NCI-H69 (cell line): ENCODE measurements around the gene IL25.
"Not testable (repeated sequence)": the region's sequence is repeated elsewhere in the genome, so short reads cannot be mapped to it uniquely, and the experiment has no call there.

Experiments used
- DNase-seq: peaks from one replicate; lab custom pipeline; 2025; lab: John Stamatoyannopoulos, UW

Gene IL25

GRCh38 chr14:23388996-23389395, 16.4 kb downstream of the IL25 start:
- no peak for DNase-seq

- no peak for DNase-seq
Measured at GRCh38 chr14:23389396-23389795, 16.8 kb downstream of the IL25 start.

- DNase-seq = not testable (repeated sequence)
Measured at GRCh38 chr14:23389871-23390270, 17.3 kb downstream of the IL25 start.

DNA sequence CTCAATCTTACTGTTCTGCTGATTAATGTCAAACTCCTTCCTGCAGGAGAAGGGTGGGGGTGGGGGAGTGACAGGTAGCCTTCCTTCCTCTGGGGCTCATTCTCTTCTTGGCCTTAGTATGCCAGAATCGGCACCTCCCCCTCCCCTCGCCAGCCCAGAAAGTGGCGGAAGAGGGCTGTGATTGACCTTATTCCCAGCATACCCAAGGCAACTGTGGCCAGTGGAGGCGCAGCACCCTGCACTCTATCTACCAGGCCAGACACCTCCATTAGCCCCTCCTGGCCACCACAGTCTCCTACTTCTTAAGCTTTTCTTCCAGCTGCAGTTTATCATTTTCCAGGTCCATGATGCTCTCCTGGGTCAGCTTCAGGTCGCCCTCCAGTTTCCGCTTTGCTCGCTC, 20.0 kb downstream of the IL25 start:
- no peak for DNase-seq

GRCh38 chr14:23396126-23396525, 23.5 kb downstream of the IL25 start:
- DNase-seq = no peak

GRCh38 chr14:23396781-23397407, 24.3 kb downstream of the IL25 start:
- no peak for DNase-seq

GRCh38 chr14:23398348-23398747, 25.7 kb downstream of the IL25 start:
- peak; percentile 35 for DNase-seq

GRCh38 chr14:23399136-23399535, 26.5 kb downstream of the IL25 start:
- DNase-seq = no peak

DNA sequence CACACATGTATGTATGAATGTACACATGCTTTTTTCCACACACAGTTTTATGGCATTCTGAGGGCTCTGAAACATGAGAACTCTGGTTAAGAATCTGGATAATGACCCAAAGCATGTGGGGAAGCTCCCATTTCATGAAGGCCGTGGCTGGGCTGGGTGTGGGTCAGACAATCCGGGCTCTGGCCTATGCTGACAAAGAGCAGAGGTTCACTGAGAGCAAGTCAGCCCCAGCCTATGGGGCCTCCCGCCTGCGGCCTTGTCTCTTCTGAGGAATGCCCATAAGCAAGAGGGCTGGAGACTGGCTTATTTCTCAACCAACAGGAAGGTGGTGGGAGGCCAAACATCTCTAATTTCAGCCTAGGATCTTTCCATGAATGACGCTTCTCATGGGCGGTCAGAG, 27.0 kb downstream of the IL25 start:
- DNase-seq = no peak

DNA sequence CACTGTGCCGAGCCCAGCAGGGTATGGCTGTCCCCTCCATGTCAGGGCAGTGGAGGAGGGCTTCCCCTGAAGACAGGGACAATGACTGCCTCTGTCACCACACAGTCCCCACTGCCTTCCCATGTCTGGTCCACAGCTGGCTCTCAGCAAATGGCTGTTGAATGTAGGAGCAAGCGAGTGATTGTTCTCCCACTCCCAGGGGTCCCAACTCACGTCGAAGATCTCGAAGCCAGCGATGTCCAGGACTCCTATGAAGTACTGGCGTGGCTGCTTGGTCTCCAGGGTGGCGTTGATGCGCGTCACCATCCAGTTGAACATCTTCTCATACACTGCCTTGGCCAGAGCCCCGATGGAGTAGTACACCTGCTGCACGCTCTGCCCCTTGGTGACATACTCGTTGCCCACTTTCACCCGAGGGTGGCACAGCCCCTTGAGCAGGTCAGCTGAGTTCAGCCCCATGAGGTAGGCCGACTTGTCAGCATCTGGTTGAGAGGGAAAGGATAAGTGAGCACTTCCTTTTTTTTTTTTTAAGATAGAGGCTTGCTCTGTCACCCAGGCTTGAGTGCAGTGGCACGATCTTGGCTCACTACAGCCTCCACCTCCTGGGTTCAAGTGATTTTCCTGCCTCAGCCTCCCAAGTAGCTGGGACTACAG, 28.0 kb downstream of the IL25 start:
- not testable (repeated sequence) for DNase-seq

- DNase-seq = no peak
Measured at GRCh38 chr14:23401291-23401690, 28.7 kb downstream of the IL25 start.

GRCh38 chr14:23402296-23403138, 29.9 kb downstream of the IL25 start:
- DNase-seq = no peak

- DNase-seq = no peak
Measured at GRCh38 chr14:23403139-23403438, 30.5 kb downstream of the IL25 start.

DNA sequence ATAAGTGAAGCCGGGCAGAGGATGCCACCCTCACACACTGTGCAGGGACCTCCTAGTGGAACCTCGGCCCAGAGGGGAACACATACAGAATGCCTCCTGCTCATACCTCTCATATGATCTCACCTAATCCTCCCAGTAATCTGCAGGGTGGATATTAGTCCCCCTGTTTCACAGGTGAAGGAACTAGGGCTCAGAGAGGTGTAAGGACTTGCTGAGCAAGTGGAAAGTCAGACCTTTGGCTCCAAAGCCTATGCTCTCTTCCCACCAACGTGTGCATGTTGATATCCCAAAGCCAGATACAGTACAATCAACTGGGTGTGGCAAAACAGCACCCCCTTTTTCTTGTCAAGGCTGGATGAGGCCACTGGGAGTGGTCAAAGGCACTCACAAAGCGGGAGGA, 31.3 kb downstream of the IL25 start:
- no peak for DNase-seq

GRCh38 chr14:23404331-23404900, 31.8 kb downstream of the IL25 start:
- DNase-seq = no peak

- no peak for DNase-seq
Measured at GRCh38 chr14:23405096-23405495, 32.5 kb downstream of the IL25 start.

DNA sequence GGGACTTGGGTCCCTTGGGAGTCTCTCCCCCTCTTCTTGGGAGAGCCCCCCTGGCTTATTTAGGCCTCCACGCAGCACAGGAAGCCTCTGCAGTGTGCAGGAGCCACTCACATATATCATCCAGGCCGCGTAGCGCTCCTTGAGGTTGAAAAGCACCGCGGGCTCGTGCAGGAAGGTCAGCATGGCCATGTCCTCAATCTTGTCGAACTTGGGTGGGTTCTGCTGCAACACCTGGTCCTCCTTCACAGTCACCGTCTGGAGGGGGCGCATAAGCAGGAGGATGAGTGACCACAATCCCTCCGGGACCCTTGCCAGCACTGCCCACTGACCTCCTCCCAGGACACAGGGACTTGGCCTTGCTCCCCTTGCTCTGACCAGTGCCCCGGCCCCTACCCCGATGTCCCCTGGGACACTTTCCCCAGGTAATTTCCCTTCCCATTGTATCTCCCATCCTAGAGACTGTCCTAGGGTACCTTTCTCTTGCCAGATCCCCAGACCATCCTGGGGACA, 33.0 kb downstream of the IL25 start:
- DNase-seq = no peak

- DNase-seq = peak; percentile 8
Measured at GRCh38 chr14:23406244-23406643, 33.6 kb downstream of the IL25 start.

- DNase-seq = no peak
Measured at GRCh38 chr14:23406725-23407355, 34.2 kb downstream of the IL25 start.

DNA sequence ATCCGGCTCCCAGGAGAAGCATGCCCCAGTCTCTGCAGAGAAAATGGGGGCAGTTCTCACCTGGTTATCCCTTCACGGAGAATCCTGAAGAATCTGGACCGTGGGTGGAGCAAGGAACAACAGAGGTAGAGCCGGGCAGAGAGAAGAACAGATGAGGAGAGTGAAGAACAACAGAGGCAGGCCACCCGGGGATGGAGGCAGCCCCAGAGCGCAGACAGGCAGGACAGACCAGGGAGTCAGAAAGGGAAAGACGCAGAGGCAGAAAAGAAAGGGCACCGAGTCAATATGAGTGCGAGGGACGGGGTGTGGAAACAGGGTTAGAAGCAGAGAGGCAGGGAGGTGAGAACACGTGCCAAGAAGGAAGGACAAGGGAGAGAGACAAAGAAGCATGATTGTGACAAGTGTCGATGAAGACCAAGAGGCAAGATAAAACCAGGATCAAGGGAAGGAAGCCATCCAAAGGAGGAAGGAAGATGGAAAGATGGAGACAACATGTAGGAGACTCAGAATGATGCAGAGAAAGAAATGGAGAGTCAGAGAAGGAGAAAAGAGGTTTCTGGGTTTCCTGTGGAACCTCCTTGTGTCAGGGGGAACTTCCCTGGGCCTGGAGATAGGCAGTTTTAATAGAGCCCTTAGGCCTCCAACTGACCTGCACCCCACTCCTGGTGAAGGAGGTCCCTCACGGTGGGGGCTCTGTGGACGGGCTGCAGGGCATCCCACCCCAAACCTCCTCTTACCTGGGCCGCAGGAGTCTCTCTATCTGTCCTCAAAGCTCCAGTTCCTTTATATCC, 35.1 kb downstream of the IL25 start, which contains the start of gene MYH6:
MYH6 (minus strand) TSS at position 758 of the 791 bp plus-strand sequence. CDS start 1,050 bp downstream, outside the sequence.
- no peak for DNase-seq

DNA sequence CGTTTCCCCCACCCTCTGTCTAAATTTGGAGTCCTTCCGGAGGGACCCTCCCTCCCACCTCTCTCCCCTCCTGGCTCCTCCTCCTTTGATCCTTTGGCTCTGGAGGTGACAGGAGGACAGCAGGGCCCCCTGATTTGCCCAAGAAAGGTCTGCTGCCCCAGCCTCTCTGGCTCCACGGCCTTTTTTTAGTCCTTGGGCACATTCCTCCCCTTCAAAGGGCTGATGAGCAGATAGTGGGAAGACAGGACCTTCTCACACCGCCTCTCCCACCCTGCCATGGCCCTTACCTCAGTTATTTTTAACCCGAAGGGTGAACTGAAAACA, 35.7 kb downstream of the IL25 start:
- no peak for DNase-seq
